Mammary microvascular endothelial cell (primary cell): ENCODE data around the gene STOM. TPM values are rescaled to one million over a fixed set of nuclear protein-coding genes. Genes with fewer than 3 reads are reported as not detected.

Experiments
- total RNA-seq: library from RNA; depleted of rRNA; stranded (reverse); fragments of >200 nt; gene quantifications from 2 replicates; pipeline ENCODE4 v1.2.3, GENCODE V29; 2015

The STOM gene
- 358 and 386 TPM in 2 replicates for total RNA-seq

GRCh38 chr9:121369595-121370265 is at the start of gene STOM:
TSS of gene STOM (minus strand) at chr9:121370250. CDS start at chr9:121370187, 63 bp downstream.

Other genes with a start within 250 kb of the STOM start
- gene RAB14, start 168.4 kb downstream of the STOM start, total RNA-seq = 27.1 and 27.2 TPM in 2 replicates
- 164 and 174 TPM in 2 replicates for gene GSN, start 102.1 kb downstream of the STOM start, total RNA-seq
- 0.10 and 0.13 TPM in 2 replicates for gene GGTA1, start 129.6 kb upstream of the STOM start, total RNA-seq